CD14-positive monocyte (primary cell): Measurements from ENCODE around the gene NBEA. TPM values are rescaled to one million over a fixed set of nuclear protein-coding genes. Genes with fewer than 3 reads are reported as not detected.
"Not testable (repeated sequence)": the region's sequence is repeated elsewhere in the genome, so short reads cannot be mapped to it uniquely, and the experiment has no call there.

Experiments
- DNase-seq, 3 donors: peaks; one replicate each; pipeline ENCODE4 v3.0.0-alpha.2; 2011 to 2022
- H2AFZ ChIP-seq: 2 replicates; pipeline ENCODE4 v1.6.0; 2012; ENCODE audit warnings: mild to moderate bottlenecking, low read depth, low read length, inconsistent platforms; ENCODE audit not compliant: insufficient read depth, poor library complexity, severe bottlenecking
- H3K27ac ChIP-seq, 2 donors: 1 replicate in 1 of 2; 2 replicates in 1 of 2; pipeline ENCODE4 v1.5.1; 2012 to 2013; ENCODE audit warnings: low read length in 2 of 2, control low read depth in 1 of 2, inconsistent platforms in 1 of 2, low read depth in 1 of 2, mild to moderate bottlenecking in 1 of 2
- H3K27me3 ChIP-seq, 2 donors: one replicate each; pipeline versions ENCODE4 v1.6.0 to v1.6.1; 2011 to 2013; ENCODE audit warnings: low read length in 2 of 2; ENCODE audit not compliant: control insufficient read depth in 2 of 2, insufficient read depth in 2 of 2
- H3K36me3 ChIP-seq, 2 donors: replicated peaks in 1 of 2; 1 replicate in 1 of 2; 2 replicates in 1 of 2; pipeline versions ENCODE4 v1.5.1 to v1.6.1; 2012 to 2013; ENCODE audit warnings: low read length in 2 of 2, control low read depth in 1 of 2, inconsistent platforms in 1 of 2, mild to moderate bottlenecking in 1 of 2; ENCODE audit not compliant: insufficient read depth in 2 of 2, control insufficient read depth in 1 of 2
- H3K4me1 ChIP-seq, 2 donors: 1 replicate in 1 of 2; 2 replicates in 1 of 2; pipeline versions ENCODE4 v1.5.1 to v1.6.1; 2012 to 2013; ENCODE audit warnings: low read length in 2 of 2, control low read depth in 1 of 2, inconsistent platforms in 1 of 2, mild to moderate bottlenecking in 1 of 2, moderate library complexity in 1 of 2; ENCODE audit not compliant: insufficient read depth in 2 of 2, control insufficient read depth in 1 of 2
- H3K4me2 ChIP-seq: replicated peaks from 2 replicates; pipeline ENCODE3; 2012; ENCODE audit warnings: low read length, moderate library complexity, mild to moderate bottlenecking; ENCODE audit not compliant: poor library complexity, severe bottlenecking; ENCODE audit errors: extremely low read depth
- H3K4me3 ChIP-seq, 3 experiments: fragments of 200-600 bp in 1 of 3; sonication (generic) in 1 of 3; replicated peaks in 1 of 3; 1 replicate in 2 of 3; 2 replicates in 1 of 3; pipeline ENCODE4 v1.5.1; 2011 to 2013; ENCODE audit warnings: low read length in 3 of 3, mild to moderate bottlenecking in 3 of 3, control low read depth in 2 of 3, low read depth in 2 of 3, inconsistent platforms in 1 of 3, moderate library complexity in 1 of 3
- H3K79me2 ChIP-seq: 2 replicates; pipeline ENCODE4 v1.6.0; 2012; ENCODE audit warnings: mild to moderate bottlenecking, control low read depth, inconsistent platforms, low read length, moderate library complexity; ENCODE audit not compliant: insufficient read depth
- H3K9ac ChIP-seq: 2 replicates; pipeline ENCODE4 v1.6.0; 2017; ENCODE audit warnings: low read length, mild to moderate bottlenecking; ENCODE audit not compliant: insufficient read depth, poor library complexity, severe bottlenecking
- H3K9me3 ChIP-seq, 2 donors: replicated peaks in 1 of 2; 1 replicate in 1 of 2; 2 replicates in 1 of 2; pipeline versions ENCODE4 v1.5.1 to v1.6.1; 2012 to 2013; ENCODE audit warnings: low read length in 2 of 2, control low read depth in 1 of 2; ENCODE audit not compliant: control insufficient read depth in 1 of 2, insufficient read depth in 1 of 2
- H4K20me1 ChIP-seq: 2 replicates; pipeline ENCODE4 v1.6.0; 2012; ENCODE audit warnings: mild to moderate bottlenecking, low read length, control low read depth, moderate library complexity; ENCODE audit not compliant: insufficient read depth
- H3K27ac Mint-ChIP-seq, 7 donors: one replicate each; pipeline ENCODE4 v1.8.0; 2020; ENCODE audit warnings: mild to moderate bottlenecking in 7 of 7, mixed read lengths in 7 of 7, moderate library complexity in 6 of 7, inconsistent platforms in 2 of 7
- H3K27me3 Mint-ChIP-seq, 3 donors: one replicate each; pipeline ENCODE4 v1.8.0; 2021 to 2022; ENCODE audit warnings: low read depth in 3 of 3, mild to moderate bottlenecking in 3 of 3, mixed read lengths in 3 of 3, moderate library complexity in 3 of 3, inconsistent platforms in 1 of 3
- H3K36me3 Mint-ChIP-seq, 2 donors: one replicate each; pipeline ENCODE4 v1.8.0; 2020; ENCODE audit warnings: mixed read lengths in 2 of 2, inconsistent platforms in 1 of 2, mild to moderate bottlenecking in 1 of 2
- H3K4me1 Mint-ChIP-seq: one replicate; pipeline ENCODE4 v1.8.0; 2020; ENCODE audit warnings: mild to moderate bottlenecking, mixed read lengths
- H3K4me3 Mint-ChIP-seq, 2 donors: one replicate each; pipeline ENCODE4 v1.8.0; 2020; ENCODE audit warnings: mild to moderate bottlenecking in 2 of 2, mixed read lengths in 2 of 2, moderate library complexity in 1 of 2
- H3K9me3 Mint-ChIP-seq, 7 donors: one replicate each; pipeline ENCODE4 v1.8.0; 2020 to 2022; ENCODE audit warnings: mixed read lengths in 7 of 7, mild to moderate bottlenecking in 6 of 7, moderate library complexity in 6 of 7, inconsistent platforms in 2 of 7
- WGBS: methylation state at CpG from one replicate; pipeline ENCODE4 v1.1.5; 2013; ENCODE audit warnings: missing lambda C conversion rate; ENCODE audit not compliant: insufficient coverage; 5-methylcytosine and 5-hydroxymethylcytosine counted together
- intact Hi-C, 2 donors: fragments of 100-400 bp; cut with micrococcal nuclease; formaldehyde crosslinking; loops; one replicate each; pipeline versions ENCODE4 v1.15.0 to v1.15.1; 2023
- polyA plus RNA-seq, 3 donors: library from polyadenylated mRNA; depleted of rRNA in 1 of 3; unstranded in 2 of 3; stranded (reverse) in 1 of 3; fragments of 300-500 nt in 2 of 3; fragments of >200 nt in 1 of 3; fragmentation: Illumina TruSeq in 2 of 3; gene quantifications; 1 replicate in 2 of 3; 2 replicates in 1 of 3; pipeline ENCODE4 v1.2.3, GENCODE V29; 2012 to 2021
- TF ChIP-seq, protein P1 (sequence below): fragments of 200-600 bp; IDR thresholded peaks from one replicate; pipeline ENCODE4 v1.8.0; 2022; ENCODE audit warnings: antibody characterized with exemption, mild to moderate bottlenecking

NBEA gene
- polyA plus RNA-seq, 3 donors, result 0.03 to 0.23 (median 0.08) TPM

GRCh38 chr13:35057858-35058257 is 115.8 kb downstream of the NBEA start:
- TF ChIP-seq, protein P1, sequence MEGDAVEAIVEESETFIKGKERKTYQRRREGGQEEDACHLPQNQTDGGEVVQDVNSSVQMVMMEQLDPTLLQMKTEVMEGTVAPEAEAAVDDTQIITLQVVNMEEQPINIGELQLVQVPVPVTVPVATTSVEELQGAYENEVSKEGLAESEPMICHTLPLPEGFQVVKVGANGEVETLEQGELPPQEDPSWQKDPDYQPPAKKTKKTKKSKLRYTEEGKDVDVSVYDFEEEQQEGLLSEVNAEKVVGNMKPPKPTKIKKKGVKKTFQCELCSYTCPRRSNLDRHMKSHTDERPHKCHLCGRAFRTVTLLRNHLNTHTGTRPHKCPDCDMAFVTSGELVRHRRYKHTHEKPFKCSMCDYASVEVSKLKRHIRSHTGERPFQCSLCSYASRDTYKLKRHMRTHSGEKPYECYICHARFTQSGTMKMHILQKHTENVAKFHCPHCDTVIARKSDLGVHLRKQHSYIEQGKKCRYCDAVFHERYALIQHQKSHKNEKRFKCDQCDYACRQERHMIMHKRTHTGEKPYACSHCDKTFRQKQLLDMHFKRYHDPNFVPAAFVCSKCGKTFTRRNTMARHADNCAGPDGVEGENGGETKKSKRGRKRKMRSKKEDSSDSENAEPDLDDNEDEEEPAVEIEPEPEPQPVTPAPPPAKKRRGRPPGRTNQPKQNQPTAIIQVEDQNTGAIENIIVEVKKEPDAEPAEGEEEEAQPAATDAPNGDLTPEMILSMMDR, result no peak
- no peak overlapping the region for H3K27ac ChIP-seq

DNA sequence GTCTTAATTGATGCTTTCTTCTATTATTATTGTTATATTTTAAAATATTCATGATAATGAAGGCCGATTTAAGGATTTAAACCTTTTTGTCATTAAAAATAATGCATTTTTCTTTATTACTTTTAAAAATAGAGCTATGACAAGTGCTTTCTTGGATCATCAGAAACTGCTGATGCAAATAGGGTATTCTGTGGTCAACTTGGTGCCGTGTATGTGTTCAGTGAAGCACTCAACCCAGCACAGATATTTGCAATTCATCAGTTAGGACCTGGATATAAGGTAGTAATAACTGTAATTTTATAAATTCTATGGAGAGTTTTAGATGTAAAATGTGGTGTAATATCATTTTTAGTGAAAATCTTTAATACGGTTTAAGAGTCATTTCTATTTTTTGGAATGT is 116.5 kb downstream of the NBEA start:
- H3K9ac ChIP-seq, H4K20me1 ChIP-seq, H3K4me1 ChIP-seq, H3K27me3 ChIP-seq, H3K4me1 Mint-ChIP-seq, H3K4me2 ChIP-seq, H3K4me3 ChIP-seq, H3K27ac Mint-ChIP-seq, DNase-seq, H3K27ac ChIP-seq, H3K9me3 ChIP-seq, H3K27me3 Mint-ChIP-seq, intact Hi-C loops, H2AFZ ChIP-seq, H3K36me3 Mint-ChIP-seq, H3K9me3 Mint-ChIP-seq, H3K79me2 ChIP-seq, H3K36me3 ChIP-seq, H3K4me3 Mint-ChIP-seq: not testable (repeated sequence)
- no CpG with 5 or more reads among the region's 3 CpGs for WGBS

More at GRCh38 chr13:35057858-35058257, 115.8 kb downstream of the NBEA start:
- H3K9me3 Mint-ChIP-seq, result no peaks in the 10 kb centered on the region
- H3K27ac Mint-ChIP-seq, result no peak overlapping the region
- H3K4me2 ChIP-seq, result no peak overlapping the region
- no peaks in the 10 kb centered on the region for H3K9me3 ChIP-seq
- no peaks in the 10 kb centered on the region for H3K36me3 Mint-ChIP-seq
- H3K27me3 Mint-ChIP-seq, result peaks cover 0 to 1% (median 0%) of the 10 kb centered on the region in 3 donors
- H3K4me1 ChIP-seq, result no peaks in the 10 kb centered on the region
- H3K9ac ChIP-seq, result no peak overlapping the region
- intact Hi-C loops, result no loop called here
- no peaks in the 10 kb centered on the region for H3K79me2 ChIP-seq
- H3K4me1 Mint-ChIP-seq, result no peaks in the 10 kb centered on the region
- no peak overlapping the region for H2AFZ ChIP-seq
- H3K36me3 ChIP-seq, result no peaks in the 10 kb centered on the region
- H3K4me3 ChIP-seq, result no peak overlapping the region
- no peaks in the 10 kb centered on the region for H3K27me3 ChIP-seq
- DNase-seq, result no peak
- 86% methylated on average over 1 of the region's 6 CpGs for WGBS
- no peak overlapping the region for H3K4me3 Mint-ChIP-seq
- H4K20me1 ChIP-seq, result no peaks in the 10 kb centered on the region
